Erythroblast (primary cell): ENCODE measurements around the gene KLHL4.

Experiments used
- DNase-seq, 2 experiments: peaks; one replicate each; lab custom pipeline; 2025; lab: John Stamatoyannopoulos, UW
- GATA1 ChIP-seq: IDR thresholded peaks from 2 replicates; pipeline ENCODE4 v1.6.1; 2011; ENCODE audit warnings: low read depth, mild to moderate bottlenecking, control low read depth, low read length, moderate library complexity
- POLR2A ChIP-seq: IDR thresholded peaks from 2 replicates; pipeline ENCODE4 v1.6.1; 2011; ENCODE audit warnings: mild to moderate bottlenecking, low read length

The KLHL4 gene

DNA sequence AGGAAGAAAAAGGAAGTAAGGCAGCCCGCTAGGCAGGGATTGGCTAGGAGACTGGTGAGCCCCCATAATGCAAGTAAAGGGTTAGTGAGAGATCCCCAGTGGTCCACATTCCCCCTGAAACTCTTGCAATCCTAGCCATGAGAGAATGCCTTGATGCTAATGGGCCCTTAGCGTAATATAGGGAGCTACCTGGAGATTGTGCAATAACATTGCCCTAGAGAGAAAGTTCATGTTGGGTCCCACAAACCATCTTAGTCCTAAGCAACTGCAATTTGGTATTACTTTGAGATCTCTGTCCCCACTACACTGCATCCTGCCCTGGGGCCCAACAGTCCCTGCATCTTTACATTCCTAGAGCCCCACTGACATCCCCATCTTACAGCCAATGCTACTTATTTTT is 188.5 kb downstream of the KLHL4 start:
- no peak for TF ChIP-seq GATA1
- no peak for TF ChIP-seq POLR2A
- no peak for DNase-seq

DNA sequence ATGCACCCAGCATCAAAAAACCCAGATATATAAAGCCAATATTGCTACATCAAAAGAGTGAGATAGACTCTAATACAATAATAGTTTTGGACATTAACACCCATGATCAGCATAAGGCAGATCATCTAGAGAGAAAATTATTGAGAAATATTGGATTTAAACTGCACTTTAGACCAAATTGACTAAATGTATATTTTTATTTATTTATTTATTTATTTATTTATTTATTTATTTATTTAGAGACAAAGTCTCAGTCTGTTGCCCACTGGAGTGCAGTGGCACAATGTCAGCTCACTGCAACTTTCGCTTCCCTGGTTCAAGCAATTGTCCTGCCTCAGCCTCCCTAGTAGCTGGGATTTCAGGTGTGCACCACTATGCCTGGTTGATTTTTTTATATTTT is 193.0 kb downstream of the KLHL4 start:
- DNase-seq = no peak
- TF ChIP-seq GATA1 (no peak), POLR2A (no peak)
